OCI-LY3 (cell line): ENCODE data around the gene SCUBE1.

Experiments
- H2AFZ ChIP-seq: fragments of 200-600, 300-600 bp; shearing (Covaris generic); 2 replicates; pipeline ENCODE4 v1.6.0; 2014; ENCODE audit warnings: antibody characterized with exemption, low read depth, low read length
- H3K27ac ChIP-seq: fragments of 200-600, 300-600 bp; sonication (generic); 2 replicates; pipeline ENCODE4 v1.5.1; 2014; ENCODE audit warnings: mild to moderate bottlenecking, low read length, moderate library complexity, mixed read lengths
- H3K27me3 ChIP-seq: fragments of 200-600, 300-600 bp; sonication (generic); 2 replicates; pipeline ENCODE4 v1.6.1; 2014; ENCODE audit warnings: low read depth, low read length, mixed read lengths
- H3K36me3 ChIP-seq: fragments of 200-600, 300-600 bp; sonication (generic); replicated peaks from 2 replicates; pipeline ENCODE3; 2014; ENCODE audit warnings: low read depth, low read length, mixed read lengths
- H3K4me1 ChIP-seq: fragments of 300-600, 200-600 bp; sonication (generic); 2 replicates; pipeline ENCODE4 v1.6.1; 2014; ENCODE audit warnings: low read length, mixed read lengths
- H3K4me2 ChIP-seq: fragments of 200-600, 300-600 bp; sonication (generic); 2 replicates; pipeline ENCODE4 v1.6.1; 2014; ENCODE audit warnings: low read length, mixed read lengths
- H3K4me3 ChIP-seq: fragments of 300-600, 200-600 bp; sonication (generic); 2 replicates; pipeline ENCODE4 v1.5.1; 2014; ENCODE audit warnings: antibody characterized with exemption, mild to moderate bottlenecking, low read length, moderate library complexity
- H3K79me2 ChIP-seq: fragments of 300-600, 200-600 bp; shearing (Covaris generic); 2 replicates; pipeline ENCODE4 v1.6.1; 2014; ENCODE audit warnings: mild to moderate bottlenecking, low read length, mixed read lengths
- H3K9ac ChIP-seq: fragments of 300-600, 200-600 bp; shearing (Covaris generic); 2 replicates; pipeline ENCODE4 v1.6.0; 2014; ENCODE audit warnings: mild to moderate bottlenecking, low read length, moderate library complexity
- H3K9me3 ChIP-seq: fragments of 200-600, 300-600 bp; shearing (Covaris generic); 2 replicates; pipeline ENCODE4 v1.6.1; 2014; ENCODE audit warnings: low read length, mixed read lengths; ENCODE audit not compliant: insufficient read depth
- H4K20me1 ChIP-seq: fragments of 200-600, 300-600 bp; sonication (generic); 2 replicates; pipeline ENCODE4 v1.6.1; 2016; ENCODE audit warnings: low read length, mixed read lengths; ENCODE audit not compliant: insufficient read depth
- CTCF ChIP-seq: fragments of 200-600, 300-600 bp; sonication (generic); IDR thresholded peaks from 2 replicates; pipeline ENCODE4 v1.5.1; 2014; ENCODE audit warnings: antibody characterized with exemption, low read length, low read depth
- EZH2phosphoT487 ChIP-seq: fragments of 200-600 bp; shearing (Covaris generic); IDR thresholded peaks from 2 replicates; pipeline ENCODE4 v1.6.1; 2018; ENCODE audit warnings: antibody characterized with exemption, mixed run types, low read depth

Gene SCUBE1

GRCh38 chr22:43171607-43172006 is 171.6 kb downstream of the SCUBE1 start:
- Histone ChIP-seq H3K4me3 (no peak overlapping the region), H2AFZ (no peak overlapping the region), H3K9ac (no peak overlapping the region), H3K79me2 (no peaks in the 10 kb centered on the region), H4K20me1 (no peaks in the 10 kb centered on the region), H3K27me3 (no peaks in the 10 kb centered on the region), H3K4me2 (no peak overlapping the region), H3K36me3 (peaks cover 58% of the 10 kb centered on the region), H3K27ac (no peak overlapping the region), H3K4me1 (no peaks in the 10 kb centered on the region), H3K9me3 (no peaks in the 10 kb centered on the region)
- TF ChIP-seq EZH2phosphoT487 = no peak
- TF ChIP-seq CTCF = no peak

GRCh38 chr22:43171019-43171491 is 172.1 kb downstream of the SCUBE1 start:
- Histone ChIP-seq H2AFZ (no peak overlapping the region), H3K4me2 (no peak overlapping the region), H3K79me2 (no peaks in the 10 kb centered on the region), H3K9me3 (no peaks in the 10 kb centered on the region), H3K36me3 (peaks cover 57% of the 10 kb centered on the region), H4K20me1 (no peaks in the 10 kb centered on the region), H3K4me1 (no peaks in the 10 kb centered on the region), H3K27ac (no peak overlapping the region), H3K27me3 (no peaks in the 10 kb centered on the region), H3K4me3 (no peak overlapping the region), H3K9ac (no peak overlapping the region)
- TF ChIP-seq CTCF (no peak), EZH2phosphoT487 (no peak)

- Histone ChIP-seq H3K4me3 (no peak overlapping the region), H3K9me3 (no peaks in the 10 kb centered on the region), H3K79me2 (no peaks in the 10 kb centered on the region), H3K27me3 (no peaks in the 10 kb centered on the region), H2AFZ (no peak overlapping the region), H3K4me1 (no peaks in the 10 kb centered on the region), H4K20me1 (no peaks in the 10 kb centered on the region), H3K4me2 (no peak overlapping the region), H3K36me3 (peaks cover 52% of the 10 kb centered on the region), H3K27ac (no peak overlapping the region), H3K9ac (no peak overlapping the region)
- TF ChIP-seq CTCF = no peak
- TF ChIP-seq EZH2phosphoT487 = no peak
Observed at GRCh38 chr22:43170131-43170480, 173.1 kb downstream of the SCUBE1 start.

GRCh38 chr22:43169310-43170130 is 173.7 kb downstream of the SCUBE1 start:
- H2AFZ ChIP-seq = no peak overlapping the region
- H3K4me3 ChIP-seq = no peak overlapping the region
- no peak for TF ChIP-seq EZH2phosphoT487
- TF ChIP-seq CTCF = no peak
- no peaks in the 10 kb centered on the region for H3K4me1 ChIP-seq
- no peaks in the 10 kb centered on the region for H3K9me3 ChIP-seq
- H3K4me2 ChIP-seq = no peak overlapping the region
- H3K27me3 ChIP-seq = no peaks in the 10 kb centered on the region
- H3K27ac ChIP-seq = no peak overlapping the region
- H3K36me3 ChIP-seq = peaks cover 46% of the 10 kb centered on the region
- H3K79me2 ChIP-seq = no peaks in the 10 kb centered on the region
- no peaks in the 10 kb centered on the region for H4K20me1 ChIP-seq
- no peak overlapping the region for H3K9ac ChIP-seq
